Endothelial cell of umbilical vein (primary cell): ENCODE measurements around the gene DENND1A. TPM values are rescaled to one million over a fixed set of nuclear protein-coding genes. Genes with fewer than 3 reads are reported as not detected.

Experiments
- BruUV-seq: library from RNA; stranded (reverse); fragments of 400-500 nt; replicated peaks from 2 replicates; lab custom pipeline; 2021; lab: Mats Ljungman, UMichigan
- CTCF ChIA-PET: fragments of 300-600, 350-600 bp; sonication (Branson Sonifier 250); formaldehyde crosslinking; loops from one replicate; lab custom pipeline; 2021; ENCODE audit warnings: antibody characterized with exemption, inconsistent platforms; lab: Charles Lee
- POLR2A ChIA-PET: fragments of 300-600, 350-600 bp; sonication (Branson Sonifier 250); formaldehyde crosslinking; loops from one replicate; lab custom pipeline; 2021; ENCODE audit warnings: antibody characterized with exemption, inconsistent platforms; lab: Charles Lee
- DNase-seq: peaks from one replicate; pipeline ENCODE4 v3.0.0-alpha.2; 2011; ENCODE audit warnings: low read depth, low spot score
- FAIRE-seq: peaks from 2 replicates; lab custom pipeline; 2011; peaks lifted over from hg19 to GRCh38; lab: Jason Lieb, UNC
- H2AFZ ChIP-seq: 2 replicates; pipeline ENCODE4 v1.6.0; 2012; ENCODE audit warnings: low read depth, low read length, control low read depth, inconsistent platforms
- H3K27ac ChIP-seq: 2 replicates; pipeline ENCODE4 v1.5.1; 2011; ENCODE audit warnings: low read depth, mild to moderate bottlenecking, control low read depth, low read length, moderate library complexity; ENCODE audit not compliant: insufficient read depth
- H3K27me3 ChIP-seq, 2 experiments: 2 replicates each; pipeline versions ENCODE4 v1.6.0 to v1.6.1; 2011; ENCODE audit warnings: low read length in 2 of 2, mixed read lengths in 1 of 2; ENCODE audit not compliant: control insufficient read depth in 2 of 2, insufficient read depth in 2 of 2
- H3K36me3 ChIP-seq, 2 experiments: 2 replicates in 1 of 2; 3 replicates in 1 of 2; pipeline ENCODE4 v1.5.1; 2011; ENCODE audit warnings: low read length in 2 of 2, mild to moderate bottlenecking in 1 of 2, moderate library complexity in 1 of 2; ENCODE audit not compliant: control insufficient read depth in 2 of 2, insufficient read depth in 2 of 2; ENCODE audit errors: extremely low read depth in 1 of 2
- H3K4me1 ChIP-seq: 3 replicates; pipeline ENCODE4 v1.5.1; 2011; ENCODE audit warnings: mild to moderate bottlenecking, low read length; ENCODE audit not compliant: control insufficient read depth, insufficient read depth; ENCODE audit errors: extremely low read depth
- H3K4me2 ChIP-seq: 2 replicates; pipeline ENCODE4 v1.6.1; 2011; ENCODE audit warnings: low read length, control low read depth, mixed read lengths; ENCODE audit not compliant: insufficient read depth
- H3K4me3 ChIP-seq, 3 experiments: fragments of 200-600 bp in 1 of 3; sonication (generic), shearing (Covaris generic) in 1 of 3; replicated peaks in 1 of 3; 2 replicates each; pipeline ENCODE4 v1.5.1; 2011 to 2016; ENCODE audit warnings: control low read depth in 3 of 3, low read length in 3 of 3, mild to moderate bottlenecking in 2 of 3, inconsistent platforms in 1 of 3, low read depth in 1 of 3, moderate library complexity in 1 of 3; ENCODE audit not compliant: insufficient read depth in 1 of 3
- H3K79me2 ChIP-seq: 2 replicates; pipeline ENCODE4 v1.6.0; 2012; ENCODE audit warnings: low read length, inconsistent platforms; ENCODE audit not compliant: control insufficient read depth, insufficient read depth
- H3K9ac ChIP-seq: replicated peaks from 2 replicates; pipeline ENCODE3; 2011; ENCODE audit warnings: low read length, control low read depth; ENCODE audit not compliant: insufficient read depth; ENCODE audit errors: extremely low read depth
- H3K9me1 ChIP-seq: replicated peaks from 3 replicates; pipeline ENCODE4 v1.6.0; 2011; ENCODE audit warnings: mild to moderate bottlenecking, low read length; ENCODE audit not compliant: control insufficient read depth, insufficient read depth; ENCODE audit errors: extremely low read depth
- H3K9me3 ChIP-seq: replicated peaks from 2 replicates; pipeline ENCODE4 v1.5.1; 2012; ENCODE audit warnings: low read length, inconsistent platforms; ENCODE audit not compliant: control insufficient read depth, insufficient read depth
- H4K20me1 ChIP-seq: replicated peaks from 2 replicates; pipeline ENCODE3; 2011; ENCODE audit warnings: mild to moderate bottlenecking, low read length; ENCODE audit not compliant: control insufficient read depth, insufficient read depth; ENCODE audit errors: extremely low read depth
- CTCF ChIP-seq, 2 donors: IDR thresholded peaks; 1 replicate in 1 of 2; 2 replicates in 1 of 2; pipeline ENCODE4 v1.5.1; 2011; ENCODE audit warnings: low read length in 2 of 2, mild to moderate bottlenecking in 2 of 2, moderate library complexity in 2 of 2, control low read depth in 1 of 2, inconsistent platforms in 1 of 2, low read depth in 1 of 2; ENCODE audit not compliant: insufficient read depth in 1 of 2; ENCODE audit errors: extremely low read depth in 1 of 2
- EZH2 ChIP-seq: IDR thresholded peaks from 2 replicates; pipeline ENCODE4 v1.6.1; 2012; ENCODE audit warnings: borderline replicate concordance, low read depth, mild to moderate bottlenecking, moderate library complexity, low read length, inconsistent platforms; ENCODE audit not compliant: severe bottlenecking
- FOS ChIP-seq: IDR thresholded peaks from 2 replicates; pipeline ENCODE4 v1.6.1; 2011; ENCODE audit warnings: mild to moderate bottlenecking, low read length, moderate library complexity, borderline replicate concordance; ENCODE audit not compliant: insufficient read depth
- GATA2 ChIP-seq: IDR thresholded peaks from 2 replicates; pipeline ENCODE4 v1.7.0; 2011; ENCODE audit warnings: low read depth, mild to moderate bottlenecking, moderate library complexity, mixed read lengths, low read length; ENCODE audit not compliant: insufficient read length, insufficient read depth
- JUN ChIP-seq: IDR thresholded peaks from 2 replicates; pipeline ENCODE4 v1.6.1; 2011; ENCODE audit warnings: borderline replicate concordance, low read depth; ENCODE audit not compliant: insufficient read length, insufficient read depth
- MAX ChIP-seq: IDR thresholded peaks from 2 replicates; pipeline ENCODE4 v1.6.1; 2011; ENCODE audit not compliant: insufficient read depth, insufficient read length
- MYC ChIP-seq: IDR thresholded peaks from one replicate; pipeline ENCODE4 v1.6.1; 2011; ENCODE audit warnings: mild to moderate bottlenecking, low read depth, low read length
- POLR2A ChIP-seq: IDR thresholded peaks from 2 replicates; pipeline ENCODE4 v1.6.1; 2012; ENCODE audit warnings: low read depth, mild to moderate bottlenecking, control low read depth, low read length
- POLR2AphosphoS5 ChIP-seq: IDR thresholded peaks from 2 replicates; pipeline ENCODE4 v1.6.1; 2012; ENCODE audit warnings: low read depth, mild to moderate bottlenecking, control low read depth, low read length, moderate library complexity; ENCODE audit not compliant: insufficient read depth
- dilution Hi-C: fragments of 300-500 bp; cut with MboI; formaldehyde crosslinking; loops from one replicate; pipeline ENCODE4 v1.15.0; 2019; ENCODE audit warnings: low sequenced_read_pairs; ENCODE audit not compliant: extremely low pct_ligation_motif_present
- intact Hi-C: fragments of 100-400 bp; cut with micrococcal nuclease; formaldehyde crosslinking; loops from one replicate; pipeline ENCODE4 v1.10.0; 2022
- polyA plus RNA-seq, 4 experiments: library from polyadenylated mRNA; depleted of rRNA in 3 of 4; stranded (reverse) in 3 of 4; unstranded in 1 of 4; fragments of >200 nt; gene quantifications; 2 replicates each; pipeline versions ENCODE4 v1.2.1 to v1.2.3, GENCODE V29; 2011 to 2012; ENCODE audit warnings: missing spikeins in 1 of 4
- total RNA-seq: library from RNA; stranded (reverse); gene quantifications from 2 replicates; pipeline ENCODE4 v1.2.3, GENCODE V29; 2021

DENND1A gene
- total and polyA plus RNA-seq, 2 donors (not counting 3 experiments of a cell fraction or from before 2014, with no cell fraction given): 18.5 to 24.5 TPM

GRCh38 chr9:123796618-123797484 is 133.1 kb downstream of the DENND1A start:
- no peaks in the 10 kb centered on the region for H3K27me3 ChIP-seq
- no peaks in the 10 kb centered on the region for H3K36me3 ChIP-seq
- no peak for TF ChIP-seq GATA2
- no TSS peak for BruUV-seq
- H3K79me2 ChIP-seq: no peaks in the 10 kb centered on the region
- no peak overlapping the region for H3K9ac ChIP-seq
- no peak overlapping the region for H3K4me3 ChIP-seq
- FAIRE-seq: no peak
- intact Hi-C loops (no loop called here), dilution Hi-C loops (no loop called here)
- no peak overlapping the region for H2AFZ ChIP-seq
- DNase-seq: no peak
- no peaks in the 10 kb centered on the region for H3K4me1 ChIP-seq
- peaks cover 2% of the 10 kb centered on the region for H4K20me1 ChIP-seq
- no peaks in the 10 kb centered on the region for H3K9me1 ChIP-seq
- ChIA-PET CTCF (interaction anchor here (0.6 to 1.0 kb wide), 4 partner anchors 12 to 76 kb away, joined by 3 read pairs; no protein-coding TSS in a partner anchor), POLR2A (no interaction called here)
- no peak overlapping the region for H3K27ac ChIP-seq
- no peak overlapping the region for H3K4me2 ChIP-seq
- no peaks in the 10 kb centered on the region for H3K9me3 ChIP-seq

GRCh38 chr9:123796094-123796493 is 133.8 kb downstream of the DENND1A start:
- no peak for DNase-seq
- H4K20me1 ChIP-seq: peaks cover 2% of the 10 kb centered on the region

More at GRCh38 chr9:123796094-123796493, 133.8 kb downstream of the DENND1A start:
- intact Hi-C loops: no loop called here
- Histone ChIP-seq H2AFZ (no peak overlapping the region), H3K9me3 (no peaks in the 10 kb centered on the region), H3K4me1 (no peaks in the 10 kb centered on the region), H3K4me2 (no peak overlapping the region), H3K27ac (no peak overlapping the region), H3K9ac (no peak overlapping the region), H3K9me1 (no peaks in the 10 kb centered on the region), H3K36me3 (no peaks in the 10 kb centered on the region), H3K79me2 (no peaks in the 10 kb centered on the region), H3K27me3 (no peaks in the 10 kb centered on the region), H3K4me3 (no peak overlapping the region)
- BruUV-seq: no TSS peak
- no peak for TF ChIP-seq POLR2AphosphoS5
- TF ChIP-seq MAX: no peak
- no peak for TF ChIP-seq POLR2A
- TF ChIP-seq GATA2: no peak
- no peak for TF ChIP-seq JUN
- no peak for TF ChIP-seq CTCF (IDR thresholded peaks at IDR 0.05; ENCODE audit: extremely low read depth in 1 of 2, insufficient read depth in 1 of 2, low read depth in 1 of 2, low read length in 2 of 2)
- TF ChIP-seq FOS: no peak
- TF ChIP-seq EZH2: no peak
- no peak for TF ChIP-seq MYC
- no peak for FAIRE-seq
- ChIA-PET CTCF (no interaction called here), POLR2A (no interaction called here)
- dilution Hi-C loops: no loop called here
